ENCODE measurements around the gene SERPINB13. TPM values are rescaled to one million over a fixed set of nuclear protein-coding genes. Genes with fewer than 3 reads are reported as not detected.

SERPINB13 gene
- total and polyA plus RNA-seq, 8 donors = 0.55 to 51.6 TPM; not detected in 6

GRCh38 chr18:63604791-63605567 is 17.8 kb downstream of the SERPINB13 start:
- Histone ChIP-seq H3K9me3 (peaks cover 0 to 5% (median 0%) of the 10 kb centered on the region in 4 donors), H3K4me1 (no peaks in the 10 kb centered on the region), H3K4me3 (no peak overlapping the region), H3K27ac (no peak overlapping the region), H3K27me3 (no peaks in the 10 kb centered on the region), H3K36me3 (no peaks in the 10 kb centered on the region)
- intact Hi-C loops (cut with DNase I; ENCODE audit: low total_unique reads) = no loop called here
- no peak for DNase-seq
- TF ChIP-seq POLR2A (IDR thresholded peaks at IDR 0.05) (no peak), CTCF (IDR thresholded peaks at IDR 0.05) (no peak), POLR2AphosphoS5 (IDR thresholded peaks at IDR 0.05) (no peak), EP300 (IDR thresholded peaks at IDR 0.05) (no peak)
- 62 to 72% (median 68%) methylated on average over 4 of the region's 4 CpGs for WGBS, 5 donors

GRCh38 chr18:63606526-63606925 is 19.4 kb downstream of the SERPINB13 start:
- Histone ChIP-seq H3K36me3 (no peaks in the 10 kb centered on the region), H3K4me3 (no peak overlapping the region), H3K9me3 (no peaks in the 10 kb centered on the region), H3K27ac (no peak overlapping the region), H3K4me1 (no peaks in the 10 kb centered on the region), H3K27me3 (no peaks in the 10 kb centered on the region)
- intact Hi-C loops (cut with DNase I; ENCODE audit: low total_unique reads) = no loop called here
- WGBS, 5 donors = 75 to 86% (median 83%) methylated on average over 3 of the region's 3 CpGs
- DNase-seq = no peak
- no peak for TF ChIP-seq POLR2A (IDR thresholded peaks at IDR 0.05)
- no peak for TF ChIP-seq EP300 (IDR thresholded peaks at IDR 0.05)
- no peak for TF ChIP-seq POLR2AphosphoS5 (IDR thresholded peaks at IDR 0.05)
- TF ChIP-seq CTCF (IDR thresholded peaks at IDR 0.05) = no peak

GRCh38 chr18:63613420-63613819 is 26.3 kb downstream of the SERPINB13 start:
- 79 to 91% (median 79%) methylated on average over 4 of the region's 4 CpGs for WGBS, 5 donors

More at GRCh38 chr18:63613420-63613819, 26.3 kb downstream of the SERPINB13 start:
- TF ChIP-seq EP300 (IDR thresholded peaks at IDR 0.05) (no peak), POLR2AphosphoS5 (IDR thresholded peaks at IDR 0.05) (no peak), POLR2A (IDR thresholded peaks at IDR 0.05) (no peak), CTCF (IDR thresholded peaks at IDR 0.05) (no peak)
- H3K4me3 ChIP-seq = no peak overlapping the region
- no peaks in the 10 kb centered on the region for H3K36me3 ChIP-seq
- no peaks in the 10 kb centered on the region for H3K4me1 ChIP-seq
- intact Hi-C loops (cut with DNase I; ENCODE audit: low total_unique reads) = no loop called here
- no peaks in the 10 kb centered on the region for H3K9me3 ChIP-seq
- no peaks in the 10 kb centered on the region for H3K27me3 ChIP-seq
- DNase-seq = no peak
- no peak overlapping the region for H3K27ac ChIP-seq
